Measurements from ENCODE around the gene TBC1D10A. TPM values are rescaled to one million over a fixed set of nuclear protein-coding genes. Genes with fewer than 3 reads are reported as not detected.

TBC1D10A gene
- total and polyA plus RNA-seq, 2 experiments from 2014 or later, result 11.8 to 21.8 TPM

DNA sequence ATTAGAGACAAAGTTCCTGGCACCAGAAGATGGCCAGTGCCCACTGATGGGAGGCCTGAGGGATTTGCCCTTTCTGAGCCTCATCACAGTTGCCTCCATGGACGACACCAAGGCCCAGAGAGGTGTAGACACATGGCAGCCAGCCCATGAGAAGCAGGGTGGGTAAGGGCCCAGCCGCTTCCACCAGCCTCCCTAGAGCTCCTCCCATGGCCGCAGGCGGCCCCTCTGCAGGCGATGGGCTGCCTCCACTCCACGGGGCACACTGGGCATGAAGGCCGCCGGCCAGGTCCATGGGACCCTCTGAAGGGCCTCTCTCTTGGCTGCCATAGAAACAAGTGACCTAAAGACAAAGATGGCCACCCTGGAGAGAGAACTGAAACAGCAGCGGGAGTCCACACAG is 44.6 kb upstream of the TBC1D10A start:
- Histone ChIP-seq H3K9me3 (ENCODE audit: low read depth) (no peaks in the 10 kb centered on the region), H3K27me3 (no peaks in the 10 kb centered on the region)
- DNase-seq (ENCODE audit: low read depth in 1 of 2, low spot score in 1 of 2), result no peak

DNA sequence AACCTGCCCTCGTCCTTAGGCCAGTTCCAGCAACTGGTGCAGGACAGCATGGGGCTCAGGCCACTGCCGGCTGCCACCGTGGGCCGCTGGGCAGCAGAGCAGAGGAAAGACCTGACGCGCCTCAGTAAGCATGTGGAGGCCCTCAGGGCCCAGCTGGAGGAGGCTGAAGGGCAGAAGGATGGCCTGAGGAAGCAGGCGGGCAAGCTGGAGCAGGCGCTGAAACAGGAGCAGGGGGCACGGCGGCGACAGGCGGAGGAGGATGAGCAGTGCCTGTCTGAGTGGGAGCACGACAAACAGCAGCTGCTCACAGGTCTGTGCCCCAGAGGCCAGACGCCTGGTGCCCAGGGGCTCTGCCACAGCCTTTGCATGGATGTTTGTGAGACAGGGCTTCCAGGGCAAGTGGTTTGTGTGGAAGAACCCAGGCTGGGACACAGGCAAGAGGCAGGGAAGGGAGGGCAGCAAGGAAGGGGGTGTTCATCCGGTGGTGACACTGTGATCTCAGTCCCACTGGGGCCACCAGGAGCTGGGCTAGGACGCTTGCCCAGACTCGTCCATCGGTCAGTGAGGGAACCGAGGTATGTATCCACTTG is 44.0 kb upstream of the TBC1D10A start:
- Histone ChIP-seq H3K4me1 (ENCODE audit: low read depth) (no peaks in the 10 kb centered on the region), H3K27me3 (no peaks in the 10 kb centered on the region), H3K9me3 (ENCODE audit: low read depth) (no peaks in the 10 kb centered on the region), H3K36me3 (no peaks in the 10 kb centered on the region), H3K4me3 (no peak overlapping the region), H3K27ac (no peak overlapping the region)
- no peak for TF ChIP-seq CTCF (IDR thresholded peaks at IDR 0.05; ENCODE audit: low read depth, low read length)
- no peak for DNase-seq (ENCODE audit: low read depth in 1 of 2, low spot score in 1 of 2)

More for the DNA sequence above, 44.6 kb upstream of the TBC1D10A start:
- no peaks in the 10 kb centered on the region for H3K36me3 ChIP-seq
- H3K4me1 ChIP-seq (ENCODE audit: low read depth), result no peaks in the 10 kb centered on the region
- no peak for TF ChIP-seq CTCF (IDR thresholded peaks at IDR 0.05; ENCODE audit: low read depth, low read length)
- no peak overlapping the region for H3K27ac ChIP-seq
- H3K4me3 ChIP-seq, result no peak overlapping the region

DNA sequence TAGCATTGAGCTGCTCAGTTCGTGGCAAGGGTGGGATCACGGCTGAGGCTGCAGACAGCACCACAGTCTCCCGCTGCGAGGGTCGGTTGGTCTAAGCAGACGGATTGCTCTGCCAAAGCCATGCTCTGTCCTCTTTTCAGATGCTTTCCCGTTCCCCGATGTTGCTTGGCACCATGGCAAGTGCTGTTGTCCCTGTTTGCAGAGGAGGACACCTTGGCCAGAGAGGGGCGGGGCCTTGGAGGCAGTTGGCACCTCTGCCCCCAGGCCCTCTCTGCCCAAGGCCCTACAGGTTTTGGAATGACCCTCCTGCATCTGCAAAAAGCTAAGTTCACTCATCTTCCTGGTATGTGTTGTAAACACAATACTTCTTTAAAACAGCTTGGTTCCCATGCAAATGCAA is 41.7 kb upstream of the TBC1D10A start:
- no peaks in the 10 kb centered on the region for H3K36me3 ChIP-seq
- no peak for TF ChIP-seq CTCF (IDR thresholded peaks at IDR 0.05; ENCODE audit: low read depth, low read length)

DNA sequence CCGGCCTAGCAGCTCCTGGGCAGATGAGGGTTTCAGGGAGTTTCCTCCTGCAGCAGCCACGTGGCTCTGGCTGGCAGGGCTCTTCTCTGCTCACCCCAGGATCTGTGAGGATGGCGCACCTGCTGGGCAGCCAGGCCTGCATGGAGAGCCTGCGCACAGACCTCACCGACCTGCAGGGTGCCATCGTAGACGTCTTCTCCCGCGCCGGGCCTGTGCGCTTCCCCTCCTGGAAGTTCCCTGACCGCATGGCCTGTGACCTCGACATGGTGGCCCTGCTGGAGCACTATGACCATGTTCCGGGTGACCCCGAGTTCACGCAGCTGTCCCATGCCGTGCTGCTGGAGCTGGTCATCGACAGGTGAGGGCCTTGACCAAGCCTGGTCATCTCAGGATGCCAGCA is 39.1 kb upstream of the TBC1D10A start:
- no peak for DNase-seq (ENCODE audit: low read depth in 1 of 2, low spot score in 1 of 2)
- Histone ChIP-seq H3K36me3 (no peaks in the 10 kb centered on the region), H3K27ac (no peak overlapping the region), H3K9me3 (ENCODE audit: low read depth) (no peaks in the 10 kb centered on the region), H3K27me3 (no peaks in the 10 kb centered on the region), H3K4me1 (ENCODE audit: low read depth) (no peaks in the 10 kb centered on the region), H3K4me3 (no peak overlapping the region)
- no peak for TF ChIP-seq CTCF (IDR thresholded peaks at IDR 0.05; ENCODE audit: low read depth, low read length)

More for the DNA sequence above, 41.7 kb upstream of the TBC1D10A start:
- no peaks in the 10 kb centered on the region for H3K27me3 ChIP-seq
- no peak for DNase-seq (ENCODE audit: low read depth in 1 of 2, low spot score in 1 of 2)
- H3K9me3 ChIP-seq (ENCODE audit: low read depth), result no peaks in the 10 kb centered on the region
- no peak overlapping the region for H3K27ac ChIP-seq
- no peak overlapping the region for H3K4me3 ChIP-seq
- H3K4me1 ChIP-seq (ENCODE audit: low read depth), result no peaks in the 10 kb centered on the region

GRCh38 chr22:30362651-30363281 is 36.0 kb upstream of the TBC1D10A start:
- no peak for DNase-seq (ENCODE audit: low read depth in 1 of 2, low spot score in 1 of 2)
- H3K27ac ChIP-seq, result no peak overlapping the region

More at GRCh38 chr22:30362651-30363281, 36.0 kb upstream of the TBC1D10A start:
- no peaks in the 10 kb centered on the region for H3K36me3 ChIP-seq
- no peak for TF ChIP-seq CTCF (IDR thresholded peaks at IDR 0.05; ENCODE audit: low read depth, low read length)
- H3K9me3 ChIP-seq (ENCODE audit: low read depth), result no peaks in the 10 kb centered on the region
- no peaks in the 10 kb centered on the region for H3K4me1 ChIP-seq (ENCODE audit: low read depth)
- no peaks in the 10 kb centered on the region for H3K27me3 ChIP-seq
- H3K4me3 ChIP-seq, result no peak overlapping the region

Measured in cardiac muscle cell (in vitro differentiated cells and primary cell).